Inferior parietal cortex (tissue), 1 donor: Measurements from ENCODE around the gene OR52E4.

Experiments used
- DNase-seq: peaks from one replicate; pipeline ENCODE4 v3.0.0-alpha.2; 2016; ENCODE audit errors: extremely low spot score

Gene OR52E4

GRCh38 chr11:5880329-5880728 lies at the start of gene OR52E4:
TSS of gene OR52E4 (plus strand) at chr11:5880629. CDS start at chr11:5884293, 3,664 bp downstream.
- DNase-seq = no peak

GRCh38 chr11:5831196-5831829 lies 49.1 kb upstream of the OR52E4 start:
- no peak for DNase-seq

- no peak for DNase-seq
Measured at GRCh38 chr11:5833446-5833845, 47.0 kb upstream of the OR52E4 start.

- no peak for DNase-seq
Measured at GRCh38 chr11:5837695-5838094, 42.7 kb upstream of the OR52E4 start.

- DNase-seq = no peak
Measured at GRCh38 chr11:5841797-5842196, 38.6 kb upstream of the OR52E4 start, which contains the start of gene OR52E6. TSS of gene OR52E6 (minus strand) at chr11:5841897. CDS start at chr11:5841897, 0 bp downstream.

- DNase-seq = no peak
Measured at GRCh38 chr11:5846701-5847100, 33.7 kb upstream of the OR52E4 start.

GRCh38 chr11:5847711-5848110 lies 32.7 kb upstream of the OR52E4 start:
- no peak for DNase-seq

- DNase-seq = no peak
Measured at GRCh38 chr11:5851002-5851401, 29.4 kb upstream of the OR52E4 start.

- no peak for DNase-seq
Measured at GRCh38 chr11:5857590-5857989, 22.8 kb upstream of the OR52E4 start, which contains the start of gene OR52E8. TSS of gene OR52E8 (minus strand) at chr11:5857690. CDS start at chr11:5857690, 0 bp downstream.

GRCh38 chr11:5865826-5866225 lies 14.6 kb upstream of the OR52E4 start:
- DNase-seq = no peak

- DNase-seq = no peak
Measured at GRCh38 chr11:5878564-5878963, 1.9 kb upstream of the OR52E4 start.

- no peak for DNase-seq
Measured at GRCh38 chr11:5881756-5882155, 1.3 kb downstream of the OR52E4 start.

- no peak for DNase-seq
Measured at GRCh38 chr11:5887172-5887571, 6.7 kb downstream of the OR52E4 start.

GRCh38 chr11:5887661-5888060 lies 7.2 kb downstream of the OR52E4 start:
- no peak for DNase-seq

GRCh38 chr11:5891216-5891800 lies 10.9 kb downstream of the OR52E4 start:
- DNase-seq = peak; percentile 12

GRCh38 chr11:5892908-5893307 lies 12.5 kb downstream of the OR52E4 start, which contains the start of gene OR52E5:
TSS of gene OR52E5 (plus strand) at chr11:5893208. CDS start at chr11:5900777, 7,569 bp downstream.
- DNase-seq = no peak

GRCh38 chr11:5899534-5899933 lies 19.1 kb downstream of the OR52E4 start:
- DNase-seq = no peak

GRCh38 chr11:5910540-5910939 lies 30.1 kb downstream of the OR52E4 start:
- no peak for DNase-seq

GRCh38 chr11:5922749-5923426 lies 42.5 kb downstream of the OR52E4 start:
- DNase-seq = no peak

- DNase-seq = no peak
Measured at GRCh38 chr11:5923427-5923776, 43.0 kb downstream of the OR52E4 start.

GRCh38 chr11:5923794-5924193 lies 43.4 kb downstream of the OR52E4 start:
- no peak for DNase-seq

- DNase-seq = no peak
Measured at GRCh38 chr11:5928271-5928670, 47.8 kb downstream of the OR52E4 start.

GRCh38 chr11:5928811-5929210 lies 48.4 kb downstream of the OR52E4 start:
- no peak for DNase-seq
